IPS-NIHi7 (cell line): Measurements from ENCODE around the gene DUOX2.
A peak's percentile ranks its signal among the peaks of the same experiment; 100 is the strongest.
"Not testable (repeated sequence)": the region's sequence is repeated elsewhere in the genome, so short reads cannot be mapped to it uniquely, and the experiment has no call there.

ENCODE experiments used
- DNase-seq: peaks from one replicate; pipeline ENCODE4 v3.0.0; 2012; ENCODE audit warnings: mixed read lengths; ENCODE audit errors: extremely low spot score

Gene DUOX2

GRCh38 chr15:45138814-45139765 is 25.1 kb upstream of the DUOX2 start:
- DNase-seq: no peak

- no peak for DNase-seq
Measured at GRCh38 chr15:45137703-45138102, 23.7 kb upstream of the DUOX2 start.

DNA sequence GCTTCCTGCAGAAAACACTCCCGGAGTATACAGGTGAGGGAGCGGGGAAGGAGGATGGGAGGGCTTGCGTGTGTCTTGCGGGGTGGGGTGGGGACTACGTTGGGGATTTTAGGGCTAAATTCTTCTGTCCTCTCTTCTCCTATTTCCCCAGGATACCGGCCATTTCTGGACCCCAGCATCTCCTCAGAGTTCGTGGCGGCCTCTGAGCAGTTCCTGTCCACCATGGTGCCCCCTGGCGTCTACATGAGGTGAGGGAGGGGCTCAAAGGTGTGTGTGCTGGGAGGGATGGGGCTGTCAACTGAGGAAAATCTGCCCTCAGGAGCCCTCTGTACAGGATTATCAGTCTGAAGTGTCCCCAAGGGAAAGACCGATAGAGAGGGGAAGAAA is 22.4 kb upstream of the DUOX2 start:
- DNase-seq: peak; percentile 67

DNA sequence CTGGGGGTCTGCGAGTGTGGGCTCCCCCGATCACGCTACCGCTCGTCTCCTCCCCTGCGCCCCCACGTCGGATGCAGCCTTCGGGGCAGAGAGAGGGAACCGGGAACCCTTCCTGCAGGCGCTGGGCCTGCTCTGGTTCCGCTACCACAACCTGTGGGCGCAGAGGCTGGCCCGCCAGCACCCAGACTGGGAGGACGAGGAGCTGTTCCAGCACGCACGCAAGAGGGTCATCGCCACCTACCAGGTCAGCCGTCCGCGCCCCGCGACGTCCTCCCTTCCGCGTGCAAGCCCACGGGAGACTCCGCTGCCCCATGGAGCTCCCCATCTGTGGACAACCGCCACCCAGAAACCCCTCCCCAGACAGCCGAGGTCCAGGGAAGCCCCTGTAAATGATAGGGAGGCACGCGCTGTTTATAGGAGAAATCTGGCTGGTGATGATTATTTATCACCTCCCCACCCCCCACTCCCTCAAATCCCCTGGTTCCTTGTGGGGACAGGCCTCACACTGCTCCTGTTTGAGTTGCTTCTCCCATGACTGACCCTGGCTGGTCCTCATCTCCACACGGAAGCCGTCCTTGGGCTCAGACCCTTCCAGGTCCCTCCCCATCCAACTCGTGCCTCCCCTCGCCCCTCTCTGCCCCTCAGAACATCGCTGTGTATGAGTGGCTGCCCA is 21.9 kb upstream of the DUOX2 start:
- DNase-seq: not testable (repeated sequence)

DNA sequence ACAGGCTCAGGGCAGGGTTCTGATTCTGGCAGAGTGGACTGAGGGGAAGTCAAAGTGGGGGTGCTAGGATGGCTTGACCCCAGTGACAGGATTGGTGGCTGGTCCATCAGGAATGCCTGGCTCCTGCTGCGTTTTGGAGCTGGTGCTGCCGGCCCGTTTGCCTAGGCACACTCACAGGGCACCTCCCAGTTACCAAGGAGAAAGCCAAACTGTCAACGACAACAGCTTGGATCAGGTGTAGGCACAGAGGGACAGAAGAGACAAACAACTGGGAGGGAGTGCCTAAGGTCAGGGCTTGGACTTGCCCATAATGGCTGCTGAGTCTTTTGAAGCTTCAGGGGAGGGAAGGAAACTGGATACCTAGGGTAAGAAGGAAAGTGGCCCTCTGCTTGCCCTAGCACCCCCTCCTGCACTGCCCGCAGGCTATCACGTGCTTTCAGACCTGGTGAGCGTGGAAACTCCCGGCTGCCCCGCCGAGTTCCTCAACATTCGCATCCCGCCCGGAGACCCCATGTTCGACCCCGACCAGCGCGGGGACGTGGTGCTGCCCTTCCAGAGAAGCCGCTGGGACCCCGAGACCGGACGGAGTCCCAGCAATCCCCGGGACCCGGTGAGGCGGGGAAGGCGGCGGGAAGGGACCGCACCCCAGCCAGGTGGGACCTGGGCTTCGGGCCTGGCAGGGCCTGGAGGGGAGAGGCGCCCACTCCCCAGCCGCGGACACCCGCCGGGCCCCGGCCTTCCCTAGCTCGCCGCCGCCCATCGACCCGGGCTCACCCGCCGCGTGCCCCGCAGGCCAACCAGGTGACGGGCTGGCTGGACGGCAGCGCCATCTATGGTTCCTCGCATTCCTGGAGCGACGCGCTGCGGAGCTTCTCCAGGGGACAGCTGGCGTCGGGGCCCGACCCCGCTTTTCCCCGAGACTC is 21.0 kb upstream of the DUOX2 start:
- peak; percentile 43 for DNase-seq

GRCh38 chr15:45134046-45134445 is 20.1 kb upstream of the DUOX2 start:
- DNase-seq: no peak

DNA sequence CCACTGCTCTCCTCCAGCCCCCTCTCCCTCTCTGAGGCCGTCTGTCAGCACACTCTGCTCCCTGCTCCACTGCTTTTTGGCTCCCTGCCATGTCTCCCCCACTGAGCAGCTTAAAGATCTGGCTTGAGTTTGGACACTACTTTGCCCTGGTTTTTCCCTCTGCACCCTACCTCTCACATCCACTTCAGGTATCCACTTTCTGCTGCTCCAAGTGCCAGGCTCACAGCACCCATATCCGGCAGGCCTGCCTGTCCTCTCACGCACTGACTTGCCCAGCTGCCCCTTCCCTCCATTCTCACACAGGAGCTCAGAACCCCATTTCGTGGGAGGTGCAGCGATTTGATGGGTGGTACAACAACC is 19.6 kb upstream of the DUOX2 start:
- no peak for DNase-seq

DNA sequence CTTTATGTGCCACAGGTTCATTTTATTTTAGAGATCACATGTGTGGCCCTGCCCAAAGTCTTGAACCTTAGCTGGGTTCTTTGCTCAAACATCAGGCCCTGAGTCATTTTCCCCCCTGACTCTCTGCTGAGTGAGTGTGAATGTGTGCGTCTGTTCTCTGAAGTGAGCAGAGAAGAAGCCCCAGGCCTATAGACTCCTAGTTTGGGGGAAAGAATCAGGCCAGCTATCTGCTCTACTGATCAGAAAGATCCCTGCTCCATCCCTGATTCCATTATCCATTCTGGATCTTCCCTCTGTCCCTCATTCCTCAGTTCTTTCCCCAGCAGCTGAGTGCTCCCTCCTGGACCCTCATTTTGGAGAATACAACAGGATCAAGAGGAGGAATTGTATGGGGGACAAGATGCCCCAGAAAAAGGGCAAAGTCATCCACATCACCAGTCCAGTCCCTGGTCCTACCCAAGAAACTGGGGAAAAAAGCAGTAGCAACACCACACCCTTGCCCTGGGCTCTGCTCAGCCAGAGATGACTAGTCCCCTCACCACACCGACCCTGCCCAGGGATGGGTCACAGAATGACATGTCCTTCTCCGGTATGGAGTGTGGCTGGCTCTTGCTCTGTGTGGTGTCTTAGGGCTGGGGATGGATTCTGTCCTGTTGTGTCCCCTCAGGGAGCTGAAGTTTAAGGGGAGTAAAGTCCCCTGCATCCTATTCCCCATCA is 19.0 kb upstream of the DUOX2 start:
- no peak for DNase-seq

GRCh38 chr15:45131510-45131909 is 17.5 kb upstream of the DUOX2 start:
- no peak for DNase-seq

DNA sequence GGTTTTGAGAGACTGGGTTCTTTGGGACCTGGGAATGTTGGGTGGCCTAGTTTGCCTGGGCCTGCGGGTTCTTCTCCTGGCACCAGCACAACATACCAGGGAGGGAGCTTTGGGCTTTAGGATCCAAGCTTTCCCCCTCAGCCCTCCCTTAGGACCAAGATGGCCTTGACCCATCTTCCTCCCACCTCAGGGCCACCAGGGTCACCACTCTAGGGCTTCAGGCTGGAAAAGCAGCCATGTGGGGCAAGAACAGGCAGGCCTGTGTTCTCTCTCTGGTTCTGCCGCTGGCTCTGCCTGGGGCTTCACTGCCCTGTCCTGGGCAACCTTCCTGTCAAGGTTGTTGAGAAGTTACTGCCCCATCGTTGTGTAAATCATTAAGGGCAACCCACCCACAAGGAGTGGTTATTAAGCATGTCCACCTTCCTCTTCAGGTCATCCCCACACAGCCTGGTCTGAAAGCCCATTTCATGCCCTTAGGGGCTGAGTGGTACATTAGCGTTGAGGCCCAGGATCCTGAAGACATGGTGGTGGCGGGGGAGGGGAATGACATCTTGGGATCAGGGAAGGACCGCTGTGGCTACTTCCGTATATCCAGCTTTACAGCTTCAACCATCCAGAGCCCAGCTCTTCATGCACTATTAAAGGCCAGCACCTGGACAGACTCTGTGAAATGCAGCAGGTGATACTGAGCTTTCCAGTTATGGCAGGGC is 16.5 kb upstream of the DUOX2 start:
- no peak for DNase-seq

DNA sequence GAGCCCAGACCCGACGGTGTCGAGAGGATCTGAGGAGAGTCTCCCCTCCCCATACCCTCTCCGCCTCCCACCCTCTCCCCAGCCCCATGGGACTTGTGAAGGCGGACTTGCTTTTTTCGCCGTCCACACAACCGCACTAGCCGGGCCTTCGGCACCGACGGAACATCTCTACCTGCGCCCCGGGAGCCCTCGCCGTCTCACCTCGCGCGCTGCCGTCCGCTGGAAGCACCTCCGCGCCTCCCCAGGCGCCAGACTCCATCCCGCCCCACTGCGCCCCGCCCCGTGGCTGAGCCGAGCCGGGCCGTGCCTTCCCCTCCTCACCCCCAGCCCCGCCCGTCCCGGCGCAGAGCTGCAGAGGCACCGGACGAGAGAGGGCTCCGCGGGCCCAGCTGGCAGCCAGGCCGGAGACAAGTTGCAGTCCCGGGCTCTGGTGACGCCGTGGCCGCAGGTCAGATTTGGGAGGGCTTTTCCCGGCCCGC is 15.7 kb upstream of the DUOX2 start, which contains the start of the genes DUOX1 and DUOXA1:
DUOX1 (plus strand) TSS at position 344 of the 479 bp plus-strand sequence. CDS start 1,973 bp downstream, outside the sequence.
DUOXA1 (minus strand) TSS at position 229 of the 479 bp plus-strand sequence. CDS start 6,865 bp downstream, outside the sequence.
- peak; percentile 73 for DNase-seq

DNA sequence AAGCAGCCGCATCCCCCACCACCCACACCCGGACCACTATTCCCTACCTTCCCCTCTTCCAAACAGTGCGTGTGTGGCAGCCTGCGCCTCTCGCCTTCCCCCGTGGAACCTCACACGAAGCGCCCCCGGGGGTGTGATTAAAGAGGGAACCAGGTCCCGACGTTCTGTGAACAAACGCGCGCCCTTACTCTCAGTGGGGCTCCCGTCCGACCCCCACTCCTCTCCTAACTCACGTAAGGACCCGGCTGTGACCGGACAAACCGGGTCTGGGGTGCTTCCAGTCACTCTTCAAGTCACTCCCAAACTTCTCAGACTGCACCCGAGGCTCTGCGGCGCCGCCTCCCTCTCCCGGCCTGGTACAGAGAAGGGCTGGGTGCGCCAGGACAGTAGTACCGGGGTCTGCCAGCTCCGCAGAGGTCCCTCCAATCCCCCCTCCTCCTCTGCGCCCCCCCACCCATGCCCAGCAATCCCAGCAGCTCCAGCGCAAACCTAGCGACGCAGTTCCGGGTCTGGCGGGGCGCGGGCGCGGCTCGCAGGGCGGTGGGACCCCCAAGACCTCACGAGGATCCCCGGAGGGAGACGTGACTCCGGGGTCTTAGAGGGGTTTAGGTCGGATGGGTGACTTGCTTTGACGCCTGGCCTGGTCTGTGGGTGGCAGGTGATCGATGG is 15.1 kb upstream of the DUOX2 start:
- DNase-seq: no peak

- no peak for DNase-seq
Measured at GRCh38 chr15:45126535-45127158, 12.7 kb upstream of the DUOX2 start.

DNA sequence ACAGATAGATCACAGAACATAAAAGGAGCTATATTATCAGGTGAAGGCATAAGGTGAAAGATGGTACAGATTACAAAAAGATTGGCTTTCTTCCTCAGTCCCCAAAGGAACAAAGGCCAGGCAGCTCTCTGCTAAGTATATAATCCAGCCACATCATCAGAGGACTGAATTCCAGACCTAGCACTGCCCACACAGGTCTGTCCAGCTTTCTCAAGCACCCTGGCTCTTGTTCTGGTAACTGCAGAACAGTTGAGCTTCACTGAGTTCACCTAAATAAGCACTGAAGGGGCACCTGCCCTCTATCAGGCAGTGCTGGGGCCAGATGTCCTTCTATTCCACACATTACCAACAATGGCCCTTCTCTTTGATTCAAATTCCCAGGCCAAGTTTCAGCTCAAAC is 9.4 kb upstream of the DUOX2 start:
- no peak for DNase-seq

- DNase-seq: no peak
Measured at GRCh38 chr15:45122719-45123118, 8.7 kb upstream of the DUOX2 start.

DNA sequence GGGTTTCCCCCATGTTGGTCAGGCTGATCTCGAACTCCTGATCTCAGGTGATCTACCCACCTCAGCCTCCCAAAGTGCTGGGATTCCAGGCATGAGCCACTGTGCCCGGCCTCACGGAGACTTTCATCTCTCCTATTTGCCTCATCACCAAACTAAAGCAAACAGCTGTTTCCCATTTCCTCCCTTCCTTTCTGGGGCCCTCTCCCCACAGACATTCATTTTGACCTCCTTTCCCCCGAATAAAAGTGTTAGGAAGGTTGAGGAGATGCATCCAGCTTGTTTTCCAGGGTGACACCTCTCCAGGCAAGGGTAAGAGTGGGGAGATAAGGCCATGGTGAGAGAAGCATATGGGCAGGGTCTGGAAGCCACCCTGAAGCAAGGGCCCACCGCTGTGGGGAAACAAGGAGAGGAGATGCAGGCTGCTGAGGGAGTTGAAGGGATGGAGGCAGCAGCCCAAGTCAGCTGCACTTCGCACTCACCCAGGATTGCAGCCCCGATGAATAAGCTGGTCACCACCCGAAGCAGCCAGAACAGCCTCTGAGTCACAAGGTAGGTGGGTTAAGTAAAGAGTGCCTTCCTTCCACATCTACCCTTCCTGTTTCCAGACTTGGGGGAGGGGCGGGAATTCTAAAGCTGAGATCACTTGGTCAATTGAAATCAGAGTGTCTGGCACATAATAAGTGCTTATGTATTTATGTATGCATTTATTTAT is 7.9 kb upstream of the DUOX2 start:
- DNase-seq: no peak

DNA sequence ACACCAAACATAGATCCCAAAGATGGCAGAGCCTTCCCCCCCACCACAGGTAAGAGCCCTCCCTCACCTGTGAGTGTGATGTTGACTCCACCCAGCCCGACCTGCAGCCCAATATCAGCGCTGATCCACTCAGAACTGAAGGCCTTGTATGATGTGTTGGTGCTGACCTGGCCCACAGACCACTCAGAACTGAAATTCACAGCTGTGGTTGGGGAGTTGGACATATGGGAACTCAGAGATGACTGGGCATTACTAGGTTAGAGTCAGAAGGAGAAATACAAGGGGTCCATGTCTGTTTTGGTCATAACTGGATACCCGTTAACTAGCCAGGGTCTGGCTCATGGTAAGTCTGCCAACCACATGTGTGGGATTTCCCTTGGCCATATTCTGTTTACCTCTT is 7.0 kb upstream of the DUOX2 start:
- DNase-seq: no peak

DNA sequence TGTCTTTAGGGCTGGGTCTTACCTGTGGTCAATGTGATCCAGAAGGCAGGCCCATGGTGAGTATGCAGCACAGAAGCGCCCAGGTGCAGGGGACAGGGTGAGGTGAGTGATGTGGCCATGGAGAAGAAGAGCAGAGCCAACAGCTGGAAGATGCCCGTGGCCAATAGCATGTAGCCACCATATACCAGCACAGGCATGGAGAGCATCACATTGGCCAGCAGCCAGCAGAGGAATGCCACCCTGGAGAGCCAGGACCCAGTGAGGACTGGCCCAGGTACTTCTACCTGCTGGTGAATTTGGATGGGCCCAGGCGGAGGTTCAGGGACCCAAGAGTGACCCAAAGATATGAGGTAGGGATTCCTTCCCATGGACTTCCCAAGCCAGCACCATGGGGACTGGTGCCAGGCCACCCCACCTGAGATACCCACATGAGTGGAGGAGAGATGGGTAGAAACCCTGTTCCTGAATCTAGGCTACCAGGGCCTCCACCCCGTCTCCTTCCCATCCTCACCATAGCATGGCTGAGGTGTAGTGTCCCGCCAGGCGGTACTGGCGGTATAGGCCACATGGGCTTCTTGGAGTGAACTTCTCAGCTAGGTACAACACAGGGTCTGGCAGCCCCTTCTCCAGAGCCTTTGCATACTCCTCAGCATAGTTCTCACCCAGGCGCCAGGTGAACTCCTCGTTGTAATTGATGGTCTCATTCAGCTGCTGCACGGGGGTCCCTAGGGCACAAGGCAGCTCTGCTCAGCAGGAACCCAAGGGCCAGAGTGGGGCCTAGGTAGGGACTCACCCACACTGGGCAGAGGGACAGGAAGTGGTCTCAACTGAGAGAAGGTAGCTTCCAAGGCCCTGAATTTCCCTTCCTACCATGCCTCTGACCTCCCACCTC is 6.4 kb upstream of the DUOX2 start:
- DNase-seq: no peak
